IPS-20b (cell line): Measurements from ENCODE around the gene CHST9.
"Not testable (repeated sequence)": the region's sequence is repeated elsewhere in the genome, so short reads cannot be mapped to it uniquely, and the experiment has no call there.

ENCODE experiments used
- H3K27ac ChIP-seq: one replicate; pipeline ENCODE4 v1.5.1; 2013; ENCODE audit warnings: low read length
- H3K27me3 ChIP-seq: 2 replicates; pipeline ENCODE4 v1.6.1; 2013; ENCODE audit warnings: mild to moderate bottlenecking, low read length, inconsistent platforms; ENCODE audit not compliant: insufficient read depth
- H3K36me3 ChIP-seq: 2 replicates; pipeline ENCODE4 v1.6.1; 2013; ENCODE audit warnings: low read depth, mild to moderate bottlenecking, inconsistent platforms, low read length, moderate library complexity; ENCODE audit not compliant: insufficient read depth
- H3K4me1 ChIP-seq: 2 replicates; pipeline ENCODE4 v1.6.1; 2013; ENCODE audit warnings: mild to moderate bottlenecking, control low read depth, inconsistent platforms, low read length, moderate library complexity; ENCODE audit not compliant: insufficient read depth
- H3K4me3 ChIP-seq: 2 replicates; pipeline ENCODE4 v1.5.1; 2013; ENCODE audit warnings: mild to moderate bottlenecking, low read length, inconsistent platforms
- H3K9ac ChIP-seq: 2 replicates; pipeline ENCODE4 v1.6.1; 2013; ENCODE audit warnings: low read depth, mild to moderate bottlenecking, inconsistent platforms, low read length, moderate library complexity
- H3K9me3 ChIP-seq: 2 replicates; pipeline ENCODE4 v1.6.1; 2013; ENCODE audit warnings: mild to moderate bottlenecking, low read depth, low read length, inconsistent platforms; ENCODE audit not compliant: insufficient read depth

The CHST9 gene

DNA sequence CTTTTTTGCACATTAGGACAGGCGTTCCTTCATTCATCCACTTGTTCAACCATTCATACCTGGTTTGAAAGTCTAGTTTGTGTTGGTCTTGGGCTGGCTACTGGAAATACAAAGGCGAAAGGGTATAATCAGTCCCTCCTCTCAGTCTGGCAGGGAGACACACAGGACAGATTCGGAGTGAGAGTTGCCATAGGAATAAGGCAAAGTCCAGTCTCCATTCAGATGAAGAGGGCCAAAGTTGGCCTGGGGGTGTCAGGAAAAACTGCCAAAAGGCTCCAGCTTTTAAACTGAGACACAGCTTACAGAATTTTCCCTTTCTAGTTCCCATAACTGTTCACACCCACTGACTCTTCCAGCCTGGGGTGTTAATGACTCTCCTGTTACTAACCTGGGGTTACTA is 223.3 kb downstream of the CHST9 start:
- H3K36me3 ChIP-seq = no peaks in the 10 kb centered on the region
- H3K4me3 ChIP-seq = no peak overlapping the region
- peaks cover 6% of the 10 kb centered on the region; the same call in 1 of the 2 replicates for H3K4me1 ChIP-seq
- no peaks in the 10 kb centered on the region for H3K27me3 ChIP-seq
- no peak overlapping the region for H3K27ac ChIP-seq
- H3K9me3 ChIP-seq = no peaks in the 10 kb centered on the region
- H3K9ac ChIP-seq = no peak overlapping the region

DNA sequence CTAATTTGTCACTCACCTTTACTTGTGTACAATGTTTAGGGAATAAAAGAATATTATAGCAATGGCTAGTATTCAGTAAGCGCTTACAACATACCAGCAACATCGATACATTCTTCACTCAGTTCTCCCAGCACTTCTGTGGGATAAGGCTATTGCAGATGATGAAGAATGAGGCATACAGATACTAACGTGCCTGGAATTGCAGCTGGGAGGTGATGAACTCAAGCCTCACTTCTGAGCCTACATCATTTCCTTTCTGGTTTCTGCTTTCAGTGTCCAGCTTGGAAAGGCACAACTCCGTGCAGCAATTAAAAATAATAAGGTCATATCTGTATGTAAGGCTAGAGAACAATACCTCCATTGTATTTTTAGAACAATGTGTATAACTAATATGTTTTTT is 224.2 kb downstream of the CHST9 start:
- no peaks in the 10 kb centered on the region for H3K27me3 ChIP-seq
- H3K4me3 ChIP-seq = no peak overlapping the region
- no peaks in the 10 kb centered on the region for H3K9me3 ChIP-seq
- H3K27ac ChIP-seq = no peak overlapping the region
- H3K4me1 ChIP-seq = peaks cover 11% of the 10 kb centered on the region; the same call in 1 of the 2 replicates
- H3K9ac ChIP-seq = no peak overlapping the region
- H3K36me3 ChIP-seq = no peaks in the 10 kb centered on the region

DNA sequence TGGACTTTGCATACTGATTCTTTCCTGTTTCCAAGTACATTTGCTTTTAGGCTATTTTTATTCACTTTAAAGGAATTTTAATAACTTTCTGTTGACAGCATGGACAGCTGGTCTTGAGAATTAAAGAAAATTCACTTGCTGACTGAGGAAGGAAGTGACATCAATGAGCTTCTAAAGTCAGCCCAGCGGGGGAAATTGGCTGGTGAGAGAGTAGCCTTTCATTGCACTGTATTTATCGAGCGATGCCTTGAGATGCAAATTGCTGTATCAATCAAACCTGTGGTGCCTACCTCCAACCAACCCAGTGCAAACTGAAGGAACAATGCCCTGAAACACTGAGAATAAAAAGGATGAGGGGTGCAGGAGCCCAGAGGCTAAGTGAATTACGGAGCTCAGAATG is 228.2 kb downstream of the CHST9 start:
- Histone ChIP-seq H3K9ac (no peak overlapping the region; the same call in 1 of the 2 replicates), H3K4me3 (peak overlapping the region; percentile 37; the same call in 1 of the 2 replicates)

DNA sequence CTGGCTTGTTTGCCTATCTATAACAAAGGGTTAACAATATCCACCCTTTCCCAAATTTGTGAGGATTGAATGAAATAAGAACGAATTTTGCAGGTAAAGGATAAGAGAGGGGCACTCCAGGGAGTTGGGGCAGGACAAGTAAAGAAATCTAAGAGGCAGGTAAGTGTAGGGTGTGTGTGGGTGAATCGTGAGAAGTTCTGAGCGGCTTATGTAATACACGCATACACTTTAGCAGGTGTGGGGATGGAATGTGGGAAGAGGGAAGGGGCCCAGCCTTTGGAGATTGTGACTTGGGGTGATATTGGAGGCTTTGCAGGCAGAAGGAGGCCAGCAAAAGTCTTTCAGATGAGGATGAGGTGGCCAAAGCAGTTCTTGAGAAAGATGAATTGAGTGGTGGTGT is 236.4 kb downstream of the CHST9 start:
- H3K27ac ChIP-seq = no peak overlapping the region
- no peaks in the 10 kb centered on the region for H3K27me3 ChIP-seq
- no peak overlapping the region for H3K4me3 ChIP-seq
- no peaks in the 10 kb centered on the region for H3K36me3 ChIP-seq
- H3K9me3 ChIP-seq = no peaks in the 10 kb centered on the region
- H3K4me1 ChIP-seq = no peaks in the 10 kb centered on the region
- H3K9ac ChIP-seq = no peak overlapping the region

More for the DNA sequence above, 228.2 kb downstream of the CHST9 start:
- H3K4me1 ChIP-seq = peaks cover 11% of the 10 kb centered on the region; the same call in 1 of the 2 replicates
- no peaks in the 10 kb centered on the region for H3K36me3 ChIP-seq
- H3K27me3 ChIP-seq = no peaks in the 10 kb centered on the region
- no peaks in the 10 kb centered on the region for H3K9me3 ChIP-seq
- no peak overlapping the region for H3K27ac ChIP-seq

DNA sequence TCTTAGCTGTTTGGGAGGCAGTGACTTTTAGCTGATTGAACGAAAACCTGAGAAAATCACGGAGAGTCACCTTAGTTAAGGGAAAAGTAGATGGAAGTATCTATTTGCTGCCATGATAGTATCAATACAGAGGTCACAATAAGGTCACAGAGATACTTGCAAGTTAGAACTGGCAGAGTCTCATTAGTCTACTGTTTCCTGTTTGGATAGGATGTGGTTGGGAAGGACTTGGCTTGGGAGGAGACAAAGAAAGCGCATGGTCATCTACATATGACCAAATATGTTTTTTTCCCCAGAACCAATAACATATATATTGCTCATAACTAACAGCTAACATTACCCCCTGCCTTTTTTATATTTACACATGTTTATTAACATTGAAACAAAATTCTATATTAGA is 241.2 kb downstream of the CHST9 start:
- Histone ChIP-seq H3K9me3 (no peaks in the 10 kb centered on the region), H3K4me3 (no peak overlapping the region), H3K27me3 (no peaks in the 10 kb centered on the region), H3K36me3 (no peaks in the 10 kb centered on the region), H3K27ac (no peak overlapping the region), H3K4me1 (no peaks in the 10 kb centered on the region), H3K9ac (no peak overlapping the region)

DNA sequence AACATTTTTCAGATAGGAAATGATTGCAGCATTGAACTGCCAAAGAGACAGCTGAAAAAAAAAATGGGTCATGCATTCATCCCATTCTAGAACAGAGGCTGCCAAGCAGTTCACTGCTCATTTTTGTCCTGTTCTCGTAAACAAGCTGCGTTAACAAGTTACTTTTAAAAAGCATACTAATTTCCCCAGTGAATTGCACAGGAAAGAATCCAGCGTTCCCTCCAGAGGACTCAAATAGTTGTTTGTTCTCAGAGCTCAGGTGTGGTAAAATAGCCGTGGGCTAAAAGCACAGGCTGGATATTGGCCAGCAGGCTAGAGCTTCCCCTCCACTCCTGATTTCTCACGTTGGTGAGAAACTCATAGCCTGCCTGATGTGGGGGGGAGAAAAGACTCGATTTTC is 243.5 kb downstream of the CHST9 start:
- no peak overlapping the region for H3K9ac ChIP-seq
- no peaks in the 10 kb centered on the region for H3K27me3 ChIP-seq

DNA sequence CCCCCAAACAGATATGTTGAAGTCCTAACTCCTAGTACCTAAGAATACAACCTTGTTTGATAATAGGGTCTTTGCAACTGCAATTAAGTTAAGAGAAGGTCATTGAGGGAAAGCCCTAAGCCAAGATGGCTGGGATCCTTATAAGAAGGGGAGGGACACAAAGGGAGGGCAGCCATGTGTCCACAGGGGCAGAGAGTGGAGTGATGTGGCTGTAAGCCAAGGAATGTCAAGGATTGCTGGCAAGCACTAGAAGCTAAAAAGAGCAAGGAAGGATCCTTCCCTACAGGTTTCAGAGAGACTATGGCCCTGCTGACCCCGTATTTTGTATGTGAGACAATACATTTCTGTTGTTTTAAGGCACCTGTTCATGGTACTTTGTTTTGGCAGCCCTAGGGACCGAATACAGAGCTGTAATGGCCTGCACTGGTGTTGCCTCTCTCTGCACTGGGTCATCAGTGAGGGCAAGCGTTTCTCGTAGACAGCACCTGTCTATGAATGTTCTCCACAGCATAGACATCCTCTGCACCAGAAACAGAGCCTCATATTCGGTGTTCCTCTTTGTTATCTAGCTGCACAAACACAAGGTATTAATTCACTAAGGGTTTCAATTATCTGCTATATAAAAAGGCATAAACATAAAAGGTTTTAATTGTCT is 244.2 kb downstream of the CHST9 start:
- Histone ChIP-seq H3K36me3 (no peaks in the 10 kb centered on the region), H3K9me3 (no peaks in the 10 kb centered on the region), H3K4me3 (no peak overlapping the region), H3K27me3 (no peaks in the 10 kb centered on the region), H3K9ac (no peak overlapping the region), H3K27ac (no peak overlapping the region), H3K4me1 (no peaks in the 10 kb centered on the region)

More for the DNA sequence above, 243.5 kb downstream of the CHST9 start:
- Histone ChIP-seq H3K4me1 (no peaks in the 10 kb centered on the region), H3K4me3 (no peak overlapping the region), H3K9me3 (no peaks in the 10 kb centered on the region), H3K27ac (no peak overlapping the region), H3K36me3 (no peaks in the 10 kb centered on the region)

DNA sequence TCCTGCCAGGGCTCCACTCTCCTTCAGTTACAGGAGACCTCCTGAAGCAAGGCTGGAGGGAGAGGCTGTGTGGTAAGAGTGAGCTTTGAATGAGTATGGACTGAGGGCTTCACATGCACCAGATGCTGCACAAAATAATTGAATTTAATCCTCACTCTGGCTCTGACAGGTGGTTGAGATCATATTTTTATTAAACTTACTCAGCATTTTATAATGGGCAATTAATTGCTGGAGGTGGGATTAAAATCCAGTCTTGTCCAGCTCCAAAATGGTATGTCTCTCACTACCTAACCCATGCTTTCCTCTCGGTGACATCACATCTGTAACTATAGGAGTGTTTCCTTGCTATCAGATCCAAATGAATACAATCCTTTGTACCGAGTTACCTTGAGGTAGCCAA is 253.4 kb downstream of the CHST9 start:
- Histone ChIP-seq H3K27ac (no peak overlapping the region), H3K4me1 (peaks cover 18% of the 10 kb centered on the region; the same call in 1 of the 2 replicates), H3K9me3 (no peaks in the 10 kb centered on the region), H3K4me3 (no peak overlapping the region), H3K36me3 (no peaks in the 10 kb centered on the region), H3K27me3 (no peaks in the 10 kb centered on the region), H3K9ac (no peak overlapping the region)

DNA sequence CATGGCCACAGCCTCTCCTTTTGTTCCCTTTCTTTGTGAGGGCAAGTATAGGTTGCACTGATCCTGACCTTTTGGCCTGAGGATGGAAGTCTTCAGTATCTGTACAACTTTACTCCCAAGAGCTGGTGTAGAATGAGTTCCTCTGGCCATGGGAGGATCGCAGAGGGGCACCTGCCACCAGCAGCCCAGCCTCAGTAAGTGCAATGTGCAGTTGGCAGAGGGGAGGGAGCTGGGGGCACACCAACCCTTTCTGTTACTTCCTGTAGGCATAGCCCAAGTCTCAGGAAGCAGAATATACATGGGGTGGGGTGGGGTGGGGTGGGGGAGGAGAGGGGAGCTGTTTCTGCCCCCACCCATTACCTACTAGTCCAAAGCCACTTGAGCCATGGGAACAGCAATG is 254.5 kb downstream of the CHST9 start:
- no peak overlapping the region for H3K9ac ChIP-seq
- H3K4me3 ChIP-seq = no peak overlapping the region
- H3K36me3 ChIP-seq = no peaks in the 10 kb centered on the region
- H3K4me1 ChIP-seq = peaks cover 18% of the 10 kb centered on the region; the same call in 1 of the 2 replicates
- H3K9me3 ChIP-seq = no peaks in the 10 kb centered on the region
- H3K27ac ChIP-seq = no peak overlapping the region
- H3K27me3 ChIP-seq = no peaks in the 10 kb centered on the region

DNA sequence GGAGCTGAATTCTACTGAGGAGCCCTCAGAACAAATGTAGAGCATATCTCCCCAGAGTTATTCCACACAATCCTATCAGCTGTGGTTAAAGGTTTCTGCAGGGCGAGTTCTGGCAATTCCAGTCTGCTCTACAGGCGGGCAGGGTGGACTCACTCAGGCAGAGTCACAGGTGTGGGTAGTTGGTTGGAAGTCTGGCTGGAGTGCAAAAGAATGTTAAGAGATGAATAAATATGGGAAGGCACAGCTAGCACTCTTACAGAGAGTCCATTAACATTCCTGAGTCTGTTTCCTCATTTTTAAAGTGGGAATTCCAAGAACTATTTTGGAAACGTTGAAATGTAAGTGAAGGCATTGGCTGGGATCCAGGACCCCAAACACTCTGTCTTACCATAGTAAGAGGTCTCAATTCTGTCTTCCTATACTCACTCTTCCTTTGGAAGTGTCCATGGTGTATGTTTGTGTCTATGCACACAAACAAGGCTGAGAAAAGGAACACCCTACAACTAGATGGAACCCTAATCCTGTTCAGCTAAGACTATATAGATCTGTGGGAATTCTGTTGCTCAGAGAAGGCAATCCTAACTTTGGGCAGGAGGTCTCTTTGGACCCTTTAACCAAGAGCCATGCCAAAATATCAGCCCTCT is 256.3 kb downstream of the CHST9 start:
- Histone ChIP-seq H3K9ac (no peak overlapping the region), H3K4me1 (peaks cover 18% of the 10 kb centered on the region; the same call in 1 of the 2 replicates), H3K9me3 (no peaks in the 10 kb centered on the region), H3K27me3 (no peaks in the 10 kb centered on the region), H3K27ac (no peak overlapping the region), H3K4me3 (no peak overlapping the region), H3K36me3 (no peaks in the 10 kb centered on the region)

DNA sequence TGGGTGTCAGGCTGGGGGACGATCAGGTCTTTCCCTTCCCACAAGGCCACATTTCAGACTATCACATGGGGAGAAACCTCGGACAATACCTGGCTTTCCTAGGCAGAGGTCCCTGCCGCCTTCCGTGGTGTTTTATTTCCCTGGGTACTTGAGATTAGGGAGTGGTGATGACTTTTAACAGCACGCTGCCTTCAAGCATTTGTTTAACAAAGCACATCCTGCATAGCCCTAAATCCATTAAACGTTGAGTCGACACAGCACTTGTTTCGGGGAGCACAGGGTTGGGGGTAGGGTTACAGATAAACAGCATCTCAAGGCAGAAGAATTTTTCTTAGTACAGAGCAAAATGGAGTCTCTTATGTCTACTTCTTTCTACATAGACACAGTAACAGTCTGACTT is 257.3 kb downstream of the CHST9 start:
- H3K36me3 ChIP-seq, H3K9ac ChIP-seq, H3K4me3 ChIP-seq, H3K9me3 ChIP-seq, H3K27me3 ChIP-seq, H3K27ac ChIP-seq: not testable (repeated sequence)
- H3K4me1 ChIP-seq = peaks cover 18% of the 10 kb centered on the region; the same call in 1 of the 2 replicates

DNA sequence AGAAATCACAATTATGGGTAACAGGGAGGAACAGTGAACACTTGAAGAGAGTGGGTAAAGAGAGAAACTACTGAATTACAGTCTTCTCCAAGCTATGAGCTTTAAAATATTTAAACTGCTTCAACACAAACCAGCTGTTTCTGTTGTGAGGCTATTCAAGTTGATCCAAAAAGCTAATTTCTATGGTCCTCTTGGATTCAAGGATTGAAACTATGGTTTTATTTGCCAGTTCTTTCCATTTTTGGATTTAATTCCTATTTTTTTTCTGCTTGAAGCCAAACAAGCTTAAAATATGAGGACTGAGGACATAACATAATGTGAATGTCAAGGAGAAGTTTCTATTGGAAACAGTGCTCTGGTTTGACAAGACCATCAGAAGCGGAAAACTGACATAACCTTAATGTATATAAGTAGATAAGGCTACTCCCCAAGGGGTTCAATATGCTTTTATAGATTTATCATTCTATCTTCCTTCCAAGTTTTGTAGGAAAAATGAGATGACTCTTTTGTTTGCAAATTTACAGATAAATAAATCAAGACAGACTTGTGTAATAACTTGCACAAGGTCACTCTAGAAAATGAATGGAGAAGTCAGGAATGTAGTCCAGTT is 258.9 kb downstream of the CHST9 start:
- Histone ChIP-seq H3K4me1 (peaks cover 18% of the 10 kb centered on the region; the same call in 1 of the 2 replicates), H3K36me3 (no peaks in the 10 kb centered on the region), H3K9ac (no peak overlapping the region), H3K9me3 (no peaks in the 10 kb centered on the region), H3K27me3 (no peaks in the 10 kb centered on the region), H3K27ac (no peak overlapping the region), H3K4me3 (no peak overlapping the region)
